Endothelial cell of umbilical vein (primary cell): ENCODE data around the gene COL21A1. TPM values are rescaled to one million over a fixed set of nuclear protein-coding genes. Genes with fewer than 3 reads are reported as not detected.
A peak's percentile ranks its signal among the peaks of the same experiment; 100 is the strongest.

Source experiments
- BruUV-seq: library from RNA; stranded (reverse); fragments of 400-500 nt; replicated peaks from 2 replicates; lab custom pipeline; 2021; lab: Mats Ljungman, UMichigan
- CTCF ChIA-PET: fragments of 300-600, 350-600 bp; sonication (Branson Sonifier 250); formaldehyde crosslinking; loops from one replicate; lab custom pipeline; 2021; ENCODE audit warnings: antibody characterized with exemption, inconsistent platforms; lab: Charles Lee
- POLR2A ChIA-PET: fragments of 300-600, 350-600 bp; sonication (Branson Sonifier 250); formaldehyde crosslinking; loops from one replicate; lab custom pipeline; 2021; ENCODE audit warnings: antibody characterized with exemption, inconsistent platforms; lab: Charles Lee
- DNase-seq: peaks from one replicate; pipeline ENCODE4 v3.0.0-alpha.2; 2011; ENCODE audit warnings: low read depth, low spot score
- FAIRE-seq: peaks from 2 replicates; lab custom pipeline; 2011; peaks lifted over from hg19 to GRCh38; lab: Jason Lieb, UNC
- H2AFZ ChIP-seq: 2 replicates; pipeline ENCODE4 v1.6.0; 2012; ENCODE audit warnings: low read depth, low read length, control low read depth, inconsistent platforms
- H3K27ac ChIP-seq: 2 replicates; pipeline ENCODE4 v1.5.1; 2011; ENCODE audit warnings: low read depth, mild to moderate bottlenecking, control low read depth, low read length, moderate library complexity; ENCODE audit not compliant: insufficient read depth
- H3K27me3 ChIP-seq, 2 experiments: 2 replicates each; pipeline versions ENCODE4 v1.6.0 to v1.6.1; 2011; ENCODE audit warnings: low read length in 2 of 2, mixed read lengths in 1 of 2; ENCODE audit not compliant: control insufficient read depth in 2 of 2, insufficient read depth in 2 of 2
- H3K36me3 ChIP-seq, 2 experiments: 2 replicates in 1 of 2; 3 replicates in 1 of 2; pipeline ENCODE4 v1.5.1; 2011; ENCODE audit warnings: low read length in 2 of 2, mild to moderate bottlenecking in 1 of 2, moderate library complexity in 1 of 2; ENCODE audit not compliant: control insufficient read depth in 2 of 2, insufficient read depth in 2 of 2; ENCODE audit errors: extremely low read depth in 1 of 2
- H3K4me1 ChIP-seq: 3 replicates; pipeline ENCODE4 v1.5.1; 2011; ENCODE audit warnings: mild to moderate bottlenecking, low read length; ENCODE audit not compliant: control insufficient read depth, insufficient read depth; ENCODE audit errors: extremely low read depth
- H3K4me2 ChIP-seq: 2 replicates; pipeline ENCODE4 v1.6.1; 2011; ENCODE audit warnings: low read length, control low read depth, mixed read lengths; ENCODE audit not compliant: insufficient read depth
- H3K4me3 ChIP-seq, 3 experiments: fragments of 200-600 bp in 1 of 3; sonication (generic), shearing (Covaris generic) in 1 of 3; replicated peaks in 1 of 3; 2 replicates each; pipeline ENCODE4 v1.5.1; 2011 to 2016; ENCODE audit warnings: control low read depth in 3 of 3, low read length in 3 of 3, mild to moderate bottlenecking in 2 of 3, inconsistent platforms in 1 of 3, low read depth in 1 of 3, moderate library complexity in 1 of 3; ENCODE audit not compliant: insufficient read depth in 1 of 3
- H3K79me2 ChIP-seq: 2 replicates; pipeline ENCODE4 v1.6.0; 2012; ENCODE audit warnings: low read length, inconsistent platforms; ENCODE audit not compliant: control insufficient read depth, insufficient read depth
- H3K9ac ChIP-seq: replicated peaks from 2 replicates; pipeline ENCODE3; 2011; ENCODE audit warnings: low read length, control low read depth; ENCODE audit not compliant: insufficient read depth; ENCODE audit errors: extremely low read depth
- H3K9me1 ChIP-seq: replicated peaks from 3 replicates; pipeline ENCODE4 v1.6.0; 2011; ENCODE audit warnings: mild to moderate bottlenecking, low read length; ENCODE audit not compliant: control insufficient read depth, insufficient read depth; ENCODE audit errors: extremely low read depth
- H3K9me3 ChIP-seq: replicated peaks from 2 replicates; pipeline ENCODE4 v1.5.1; 2012; ENCODE audit warnings: low read length, inconsistent platforms; ENCODE audit not compliant: control insufficient read depth, insufficient read depth
- H4K20me1 ChIP-seq: replicated peaks from 2 replicates; pipeline ENCODE3; 2011; ENCODE audit warnings: mild to moderate bottlenecking, low read length; ENCODE audit not compliant: control insufficient read depth, insufficient read depth; ENCODE audit errors: extremely low read depth
- CTCF ChIP-seq, 2 donors: IDR thresholded peaks; 1 replicate in 1 of 2; 2 replicates in 1 of 2; pipeline ENCODE4 v1.5.1; 2011; ENCODE audit warnings: low read length in 2 of 2, mild to moderate bottlenecking in 2 of 2, moderate library complexity in 2 of 2, control low read depth in 1 of 2, inconsistent platforms in 1 of 2, low read depth in 1 of 2; ENCODE audit not compliant: insufficient read depth in 1 of 2; ENCODE audit errors: extremely low read depth in 1 of 2
- EZH2 ChIP-seq: IDR thresholded peaks from 2 replicates; pipeline ENCODE4 v1.6.1; 2012; ENCODE audit warnings: borderline replicate concordance, low read depth, mild to moderate bottlenecking, moderate library complexity, low read length, inconsistent platforms; ENCODE audit not compliant: severe bottlenecking
- FOS ChIP-seq: IDR thresholded peaks from 2 replicates; pipeline ENCODE4 v1.6.1; 2011; ENCODE audit warnings: mild to moderate bottlenecking, low read length, moderate library complexity, borderline replicate concordance; ENCODE audit not compliant: insufficient read depth
- GATA2 ChIP-seq: IDR thresholded peaks from 2 replicates; pipeline ENCODE4 v1.7.0; 2011; ENCODE audit warnings: low read depth, mild to moderate bottlenecking, moderate library complexity, mixed read lengths, low read length; ENCODE audit not compliant: insufficient read length, insufficient read depth
- JUN ChIP-seq: IDR thresholded peaks from 2 replicates; pipeline ENCODE4 v1.6.1; 2011; ENCODE audit warnings: borderline replicate concordance, low read depth; ENCODE audit not compliant: insufficient read length, insufficient read depth
- MYC ChIP-seq: IDR thresholded peaks from one replicate; pipeline ENCODE4 v1.6.1; 2011; ENCODE audit warnings: mild to moderate bottlenecking, low read depth, low read length
- POLR2A ChIP-seq: IDR thresholded peaks from 2 replicates; pipeline ENCODE4 v1.6.1; 2012; ENCODE audit warnings: low read depth, mild to moderate bottlenecking, control low read depth, low read length
- POLR2AphosphoS5 ChIP-seq: IDR thresholded peaks from 2 replicates; pipeline ENCODE4 v1.6.1; 2012; ENCODE audit warnings: low read depth, mild to moderate bottlenecking, control low read depth, low read length, moderate library complexity; ENCODE audit not compliant: insufficient read depth
- dilution Hi-C: fragments of 300-500 bp; cut with MboI; formaldehyde crosslinking; loops from one replicate; pipeline ENCODE4 v1.15.0; 2019; ENCODE audit warnings: low sequenced_read_pairs; ENCODE audit not compliant: extremely low pct_ligation_motif_present
- intact Hi-C: fragments of 100-400 bp; cut with micrococcal nuclease; formaldehyde crosslinking; loops from one replicate; pipeline ENCODE4 v1.10.0; 2022
- polyA plus RNA-seq, 4 experiments: library from polyadenylated mRNA; depleted of rRNA in 3 of 4; stranded (reverse) in 3 of 4; unstranded in 1 of 4; fragments of >200 nt; gene quantifications; 2 replicates each; pipeline versions ENCODE4 v1.2.1 to v1.2.3, GENCODE V29; 2011 to 2012; ENCODE audit warnings: missing spikeins in 1 of 4
- total RNA-seq: library from RNA; stranded (reverse); gene quantifications from 2 replicates; pipeline ENCODE4 v1.2.3, GENCODE V29; 2021
- TF ChIP-seq, protein P1 (sequence below): IDR thresholded peaks from 2 replicates; pipeline ENCODE4 v1.6.1; 2011; ENCODE audit not compliant: insufficient read depth, insufficient read length

COL21A1 gene
- total and polyA plus RNA-seq, 2 donors (not counting 3 experiments of a cell fraction or from before 2014, with no cell fraction given): 0.22 to 1.4 TPM

DNA sequence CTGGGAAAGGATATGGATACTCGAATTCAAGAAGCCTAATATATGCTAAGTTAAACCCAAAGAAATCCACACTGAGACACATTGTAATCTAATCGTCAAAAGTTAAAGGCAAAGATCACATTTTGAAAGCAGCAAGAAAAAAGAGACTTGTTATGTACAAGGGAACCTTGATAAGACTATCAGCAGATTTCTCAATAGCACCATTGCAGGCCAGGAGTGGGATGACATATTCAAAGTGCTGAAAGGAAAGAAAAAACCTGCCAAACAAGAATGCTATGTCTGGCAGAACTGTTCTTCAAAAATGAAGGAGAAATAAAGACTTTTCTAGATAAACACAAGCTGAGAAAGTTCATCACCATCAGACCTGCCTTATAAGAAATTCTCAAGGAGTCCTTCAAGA lies 75.2 kb downstream of the COL21A1 start:
- FAIRE-seq (no peak), DNase-seq (peak; percentile 6)
- Histone ChIP-seq H3K4me1 (no peaks in the 10 kb centered on the region), H3K79me2 (no peaks in the 10 kb centered on the region), H3K27ac (no peak overlapping the region), H3K9me1 (no peaks in the 10 kb centered on the region), H3K4me3 (no peak overlapping the region), H3K9me3 (no peaks in the 10 kb centered on the region), H3K9ac (no peak overlapping the region), H3K36me3 (no peaks in the 10 kb centered on the region), H4K20me1 (no peaks in the 10 kb centered on the region), H2AFZ (no peak overlapping the region), H3K27me3 (no peaks in the 10 kb centered on the region), H3K4me2 (no peak overlapping the region)
- TF ChIP-seq MYC (no peak), EZH2 (no peak), JUN (no peak), FOS (no peak), POLR2A (no peak), CTCF (IDR thresholded peaks at IDR 0.05; ENCODE audit: extremely low read depth in 1 of 2, insufficient read depth in 1 of 2, low read depth in 1 of 2, low read length in 2 of 2) (no peak), POLR2AphosphoS5 (no peak), GATA2 (no peak)
- TF ChIP-seq, protein P1, sequence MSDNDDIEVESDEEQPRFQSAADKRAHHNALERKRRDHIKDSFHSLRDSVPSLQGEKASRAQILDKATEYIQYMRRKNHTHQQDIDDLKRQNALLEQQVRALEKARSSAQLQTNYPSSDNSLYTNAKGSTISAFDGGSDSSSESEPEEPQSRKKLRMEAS: no peak
- dilution Hi-C loops: no loop called here
- ChIA-PET CTCF (interaction anchor here (1.1 to 1.3 kb wide), 2 partner anchors 10 to 16 kb away, joined by 3 read pairs; no protein-coding TSS in a partner anchor), POLR2A (no interaction called here)
- intact Hi-C loops: no loop called here
- no TSS peak for BruUV-seq
